BLaER1 treated with 17β-estradiol and CSF1 and Interleukin-3, amounts not matched to agents 10 nM and 100 nM (cell line): ENCODE measurements around the gene GFI1.
A peak's percentile ranks its signal among the peaks of the same experiment; 100 is the strongest.

Experiments used
- H3K27ac ChIP-seq, 11 experiments: shearing (Covaris generic); formaldehyde crosslinking; 2 replicates each; pipeline ENCODE4 v1.8.1; 2022
- H3K27me3 ChIP-seq, 11 experiments: shearing (Covaris generic); formaldehyde crosslinking; 2 replicates each; pipeline ENCODE4 v1.8.1; 2022
- H3K36me3 ChIP-seq, 11 experiments: shearing (Covaris generic); formaldehyde crosslinking; 2 replicates each; pipeline ENCODE4 v1.8.1; 2022
- H3K4me1 ChIP-seq, 10 experiments: shearing (Covaris generic); formaldehyde crosslinking; 2 replicates each; pipeline ENCODE4 v1.8.1; 2022
- H3K4me2 ChIP-seq, 11 experiments: shearing (Covaris generic); formaldehyde crosslinking; 2 replicates each; pipeline ENCODE4 v1.8.1; 2022
- H3K4me3 ChIP-seq, 10 experiments: shearing (Covaris generic); formaldehyde crosslinking; 2 replicates each; pipeline ENCODE4 v1.8.1; 2022
- H3K9ac ChIP-seq, 11 experiments: shearing (Covaris generic); formaldehyde crosslinking; 2 replicates each; pipeline ENCODE4 v1.8.1; 2022
- H3K9me3 ChIP-seq, 11 experiments: shearing (Covaris generic); formaldehyde crosslinking; replicated peaks in 1 of 11; 2 replicates each; pipeline ENCODE4 v1.8.1; 2022
- H4K20me1 ChIP-seq, 11 experiments: shearing (Covaris generic); formaldehyde crosslinking; 2 replicates each; pipeline ENCODE4 v1.8.1; 2022
- Cebpa-rat ChIP-seq, 11 experiments: shearing (Covaris generic); IDR thresholded peaks; 2 replicates each; pipeline ENCODE4 v1.8.1; 2022

The GFI1 gene

DNA sequence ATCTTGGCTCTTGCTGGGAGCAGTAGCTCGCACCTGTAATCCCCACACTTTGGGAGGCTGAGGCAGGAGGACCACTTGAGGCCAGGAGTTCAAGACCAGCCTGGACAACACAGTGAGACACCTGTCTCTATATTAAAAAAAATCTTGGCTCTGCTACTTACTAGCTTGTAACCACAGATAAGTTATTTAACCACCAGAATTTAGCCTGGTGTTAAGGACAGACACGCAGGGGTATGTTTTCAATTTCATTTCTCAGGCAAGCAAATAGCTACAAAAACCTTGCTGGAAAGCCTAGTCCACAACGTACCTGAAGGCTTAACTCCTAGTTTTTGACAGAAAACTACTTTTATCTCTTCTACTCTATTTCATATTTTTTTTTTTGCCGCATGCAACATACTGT, 24.8 kb upstream of the GFI1 start:
- H3K9ac ChIP-seq, result no peak overlapping the region
- H3K27ac ChIP-seq, result no peak overlapping the region
- H3K36me3 ChIP-seq, result peaks cover 0 to 45% (median 0%) of the 10 kb centered on the region in 11 experiments; a peak in 5 of 22 replicates
- H3K4me2 ChIP-seq, result no peak overlapping the region
- no peak for TF ChIP-seq Cebpa-rat (IDR thresholded peaks at IDR 0.05)
- no peaks in the 10 kb centered on the region for H3K9me3 ChIP-seq
- H4K20me1 ChIP-seq, result no peaks in the 10 kb centered on the region
- peaks cover 0 to 13% (median 5%) of the 10 kb centered on the region in 10 experiments; a peak in 3 of 20 replicates for H3K4me1 ChIP-seq
- no peak overlapping the region for H3K4me3 ChIP-seq
- no peaks in the 10 kb centered on the region for H3K27me3 ChIP-seq

DNA sequence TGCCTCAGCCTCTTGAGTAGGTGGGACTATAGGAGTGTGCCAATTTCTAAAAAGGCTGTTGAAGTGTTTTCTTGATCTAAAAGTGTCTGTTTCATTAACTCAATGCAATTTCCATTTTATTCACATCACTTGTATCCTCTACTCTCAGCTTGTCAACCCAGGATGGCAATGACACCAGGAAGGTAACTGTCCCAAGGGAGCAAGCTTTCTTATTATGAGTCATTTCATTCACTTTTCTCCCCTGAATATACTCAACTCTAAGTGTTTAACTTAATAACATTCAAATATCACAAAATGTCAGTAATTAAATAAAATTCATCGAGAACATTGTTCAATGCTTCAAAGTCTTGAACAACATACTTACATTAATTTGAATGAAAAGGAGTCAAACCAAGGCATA, 22.9 kb upstream of the GFI1 start:
- H3K9me3 ChIP-seq, result no peaks in the 10 kb centered on the region
- no peak overlapping the region for H3K27ac ChIP-seq
- H3K9ac ChIP-seq, result no peak overlapping the region
- TF ChIP-seq Cebpa-rat (IDR thresholded peaks at IDR 0.05), result no peak
- no peaks in the 10 kb centered on the region for H3K27me3 ChIP-seq
- no peak overlapping the region for H3K4me3 ChIP-seq
- H3K4me2 ChIP-seq, result no peak overlapping the region
- H3K4me1 ChIP-seq, result peaks cover 0 to 17% (median 9%) of the 10 kb centered on the region in 10 experiments; a peak in 16 of 20 replicates
- H4K20me1 ChIP-seq, result no peaks in the 10 kb centered on the region
- peaks cover 0 to 34% (median 0%) of the 10 kb centered on the region in 11 experiments; a peak in 5 of 22 replicates for H3K36me3 ChIP-seq

DNA sequence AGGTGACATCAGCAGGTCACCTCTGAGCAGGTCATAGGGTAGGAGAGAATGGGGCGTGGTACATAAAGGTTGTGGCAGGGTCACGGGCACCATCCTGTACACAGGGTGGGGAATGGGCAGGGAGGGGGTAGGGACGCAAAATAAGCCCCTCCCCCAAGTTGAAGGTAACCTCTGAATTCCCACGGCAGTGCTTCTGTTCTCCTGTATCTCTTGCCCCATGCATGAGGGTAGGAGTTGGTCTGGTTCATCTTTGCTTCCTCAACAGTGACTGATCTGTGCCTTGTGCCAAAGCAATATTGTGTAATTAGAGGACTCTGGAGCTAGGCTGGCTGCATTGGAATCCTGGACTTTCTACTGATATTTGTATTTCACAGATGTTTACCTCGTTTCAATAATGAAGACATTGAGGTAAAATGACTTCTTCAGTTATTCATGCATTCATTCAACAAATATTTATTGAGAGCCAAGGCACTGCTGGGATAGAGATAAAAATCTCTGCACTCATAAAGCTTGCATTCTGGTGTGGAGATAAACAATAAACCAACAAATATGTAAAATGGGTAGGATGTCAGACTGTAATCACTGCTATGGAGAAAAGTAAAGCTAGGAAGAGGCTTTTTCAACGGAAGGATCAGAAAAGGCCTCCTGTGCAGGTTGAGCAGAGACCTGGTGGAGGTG, 18.4 kb upstream of the GFI1 start:
- Histone ChIP-seq H3K4me2 (peak overlapping the region in 9 of 11 experiments; percentile 41 to 86 (median 71); a peak in 18 of 22 replicates), H3K9ac (0 out of 22 replicates have a peak overlapping the region, but pooled peaks of 3 of the 11 experiments have one; percentile 5 to 32 (median 26)), H3K4me1 (peaks cover 7 to 42% (median 33%) of the 10 kb centered on the region in 10 experiments; a peak in 18 of 20 replicates), H3K4me3 (no peak overlapping the region), H3K27ac (peak overlapping the region in 3 of 11 experiments; percentile 41 to 50 (median 49); a peak in 3 of 22 replicates), H3K9me3 (0 out of 22 replicates have a peak, but pooled peaks cover 0 to 3% (median 0%) of the 10 kb centered on the region in 11 experiments), H3K36me3 (peaks cover 0 to 11% (median 0%) of the 10 kb centered on the region in 11 experiments; a peak in 2 of 22 replicates), H4K20me1 (no peaks in the 10 kb centered on the region), H3K27me3 (no peaks in the 10 kb centered on the region)
- TF ChIP-seq Cebpa-rat (IDR thresholded peaks at IDR 0.05), result no peak

DNA sequence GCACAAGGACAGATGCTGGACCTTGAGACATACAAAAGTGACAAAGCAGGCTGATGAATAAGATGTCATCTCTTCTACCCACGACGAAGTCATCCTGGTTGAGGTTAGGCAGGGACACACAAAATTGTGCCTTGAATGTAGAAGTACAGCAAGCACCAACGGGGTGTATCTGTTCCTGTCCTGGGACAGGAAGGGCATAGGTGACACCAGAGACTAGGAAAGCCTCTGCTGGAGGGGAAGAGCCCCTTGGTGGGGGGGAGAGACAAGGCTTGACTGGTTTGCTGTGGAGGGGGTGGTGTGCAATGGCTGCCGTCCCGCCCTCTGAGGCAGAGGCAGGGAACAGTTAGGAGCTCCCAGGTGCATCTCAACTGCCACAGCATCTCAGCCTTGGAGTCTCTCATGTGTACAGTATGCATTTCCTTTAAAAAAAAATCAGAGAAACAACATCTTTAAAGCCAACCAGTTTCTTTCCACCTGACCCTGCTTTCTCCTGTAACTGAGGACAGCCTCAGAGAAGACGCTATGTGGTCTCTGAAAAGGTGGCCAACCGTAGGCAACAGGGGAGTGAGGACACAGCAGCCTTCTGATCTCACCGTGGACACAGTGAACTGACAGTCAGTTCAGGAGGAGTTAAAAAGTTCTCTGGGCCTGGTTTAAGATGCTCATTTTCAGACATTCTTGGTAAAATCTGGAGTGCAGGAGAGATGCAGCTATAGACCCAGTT, 17.7 kb upstream of the GFI1 start:
- Histone ChIP-seq H3K36me3 (peaks cover 0 to 11% (median 0%) of the 10 kb centered on the region in 11 experiments; a peak in 2 of 22 replicates), H3K4me1 (peaks cover 7 to 39% (median 33%) of the 10 kb centered on the region in 10 experiments; a peak in 18 of 20 replicates), H3K4me3 (no peak overlapping the region), H4K20me1 (no peaks in the 10 kb centered on the region), H3K27me3 (no peaks in the 10 kb centered on the region), H3K27ac (peak overlapping the region in 5 of 11 experiments; percentile 5 to 50 (median 45); a peak in 8 of 22 replicates), H3K4me2 (peak overlapping the region in 9 of 11 experiments; percentile 41 to 86 (median 71); a peak in 19 of 22 replicates), H3K9ac (peak overlapping the region in 4 of 11 experiments; percentile 5 to 32 (median 16); a peak in 3 of 22 replicates), H3K9me3 (0 out of 22 replicates have a peak, but pooled peaks cover 0 to 3% (median 0%) of the 10 kb centered on the region in 11 experiments)
- TF ChIP-seq Cebpa-rat (IDR thresholded peaks at IDR 0.05), result no peak

DNA sequence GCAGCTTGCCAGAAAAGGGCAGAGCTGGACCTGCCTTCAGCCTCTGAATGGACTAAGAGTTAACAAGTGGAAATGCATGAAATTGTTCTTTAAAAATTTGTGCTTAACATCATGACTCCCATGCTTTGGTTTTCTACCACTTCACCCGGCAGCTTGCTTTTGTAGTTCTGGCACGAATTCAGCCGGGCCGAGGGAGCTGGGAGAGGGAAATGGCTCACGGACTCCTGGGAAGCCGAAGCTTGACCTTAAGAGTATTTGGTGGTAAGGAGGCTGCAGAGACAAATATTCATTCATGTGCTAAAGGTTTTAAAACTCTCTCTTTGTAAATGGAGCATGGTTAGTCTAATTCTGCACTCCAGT, 17.2 kb upstream of the GFI1 start:
- Histone ChIP-seq H3K9ac (peak overlapping the region in 2 of 11 experiments; percentile 6 to 26; a peak in 3 of 22 replicates), H3K27me3 (no peaks in the 10 kb centered on the region), H4K20me1 (no peaks in the 10 kb centered on the region), H3K4me2 (peak overlapping the region in 10 of 11 experiments; percentile 7 to 86 (median 66); a peak in 18 of 22 replicates), H3K9me3 (0 out of 22 replicates have a peak, but pooled peaks cover 0 to 3% (median 0%) of the 10 kb centered on the region in 11 experiments), H3K27ac (peak overlapping the region in 5 of 11 experiments; percentile 5 to 50 (median 45); a peak in 8 of 22 replicates), H3K4me3 (no peak overlapping the region), H3K36me3 (peaks cover 0 to 11% (median 0%) of the 10 kb centered on the region in 11 experiments; a peak in 2 of 22 replicates), H3K4me1 (peaks cover 7 to 37% (median 33%) of the 10 kb centered on the region in 10 experiments; a peak in 18 of 20 replicates)
- TF ChIP-seq Cebpa-rat (IDR thresholded peaks at IDR 0.05), result no peak

DNA sequence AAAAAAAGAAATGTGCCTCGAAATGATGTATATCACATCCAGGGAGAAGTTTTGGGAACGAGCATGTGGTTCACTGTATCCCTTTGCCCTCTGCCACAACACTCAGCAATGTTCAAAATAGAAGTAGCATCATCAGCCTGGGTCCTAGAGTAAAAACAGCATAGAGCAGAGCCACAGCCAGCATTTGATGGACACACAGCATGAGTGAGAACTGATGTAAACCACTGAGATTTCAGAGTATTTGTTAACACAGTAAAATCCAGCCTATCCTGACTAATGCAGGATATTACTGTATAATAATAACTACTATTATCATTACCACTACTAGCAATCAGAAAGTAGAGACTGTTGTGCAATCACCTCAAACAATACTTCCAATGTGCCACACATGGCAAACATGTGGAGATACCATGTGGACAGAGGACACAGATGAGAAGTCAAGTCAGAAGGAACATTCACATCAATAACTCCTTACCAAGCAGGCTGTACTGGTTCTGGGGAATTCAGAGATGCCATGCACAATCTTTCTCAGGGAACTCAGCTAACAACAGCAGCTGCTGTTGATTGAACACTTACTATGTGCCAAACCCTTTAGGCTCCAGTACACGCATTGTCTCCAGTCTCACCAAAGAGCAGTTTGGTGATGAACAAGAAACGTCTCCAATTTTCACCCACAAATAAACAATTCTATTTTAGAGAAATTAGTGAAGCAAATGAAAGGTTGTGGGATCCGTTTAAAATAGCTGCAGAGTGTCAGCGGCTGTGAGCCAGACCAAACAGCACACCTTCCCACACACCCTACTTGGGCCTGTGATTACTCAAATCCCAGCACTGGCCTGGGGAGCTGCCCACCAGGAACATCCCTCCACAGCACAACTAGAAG, 16.6 kb upstream of the GFI1 start:
- H3K9me3 ChIP-seq, result 0 out of 22 replicates have a peak, but pooled peaks cover 0 to 3% (median 0%) of the 10 kb centered on the region in 11 experiments
- peak overlapping the region in 10 of 11 experiments; percentile 7 to 86 (median 66); a peak in 17 of 22 replicates for H3K4me2 ChIP-seq
- peaks cover 7 to 37% (median 33%) of the 10 kb centered on the region in 10 experiments; a peak in 18 of 20 replicates for H3K4me1 ChIP-seq
- peak overlapping the region in 5 of 11 experiments; percentile 5 to 50 (median 45); a peak in 8 of 22 replicates for H3K27ac ChIP-seq
- no peak overlapping the region for H3K4me3 ChIP-seq
- H3K27me3 ChIP-seq, result no peaks in the 10 kb centered on the region
- peak overlapping the region in 1 of 11 experiments; percentile 26; a peak in 2 of 22 replicates for H3K9ac ChIP-seq
- H4K20me1 ChIP-seq, result no peaks in the 10 kb centered on the region
- TF ChIP-seq Cebpa-rat (IDR thresholded peaks at IDR 0.05), result peak in 3 of 11 experiments; percentile 9 to 60 (median 59); a peak in 2 of 22 replicates
- peaks cover 0 to 8% (median 0%) of the 10 kb centered on the region in 11 experiments; a peak in 2 of 22 replicates for H3K36me3 ChIP-seq

DNA sequence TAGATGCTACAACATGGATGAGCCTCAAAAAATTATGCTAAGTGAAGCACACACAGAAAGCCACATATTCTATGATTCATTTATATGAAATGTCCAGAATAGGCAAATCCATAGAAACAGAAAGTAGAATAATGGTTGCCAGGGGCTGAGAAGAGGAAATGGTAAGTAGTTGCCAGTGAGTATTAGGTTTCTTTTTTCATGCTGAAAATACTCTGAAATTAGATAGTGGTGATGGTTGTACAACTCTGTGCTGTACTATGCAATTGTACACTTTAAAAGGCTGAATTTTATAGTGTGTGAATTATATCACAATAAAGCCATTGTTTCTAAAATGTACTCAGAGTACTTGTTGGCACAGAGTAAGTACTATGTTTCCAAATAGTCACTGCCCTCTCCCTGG, 15.5 kb upstream of the GFI1 start:
- Histone ChIP-seq H4K20me1 (no peaks in the 10 kb centered on the region), H3K9me3 (0 out of 22 replicates have a peak, but pooled peaks cover 0 to 3% (median 0%) of the 10 kb centered on the region in 11 experiments), H3K27ac (peak overlapping the region in 1 of 11 experiments; percentile 7; a peak in 1 of 22 replicates), H3K4me2 (peak overlapping the region in 8 of 11 experiments; percentile 27 to 86 (median 66); a peak in 11 of 22 replicates), H3K36me3 (0 out of 22 replicates have a peak, but pooled peaks cover 0 to 3% (median 0%) of the 10 kb centered on the region in 11 experiments), H3K4me3 (no peak overlapping the region), H3K27me3 (no peaks in the 10 kb centered on the region), H3K4me1 (peaks cover 7 to 37% (median 33%) of the 10 kb centered on the region in 10 experiments; a peak in 18 of 20 replicates), H3K9ac (no peak overlapping the region)
- TF ChIP-seq Cebpa-rat (IDR thresholded peaks at IDR 0.05), result no peak
